Iris pigment epithelial cell (primary cell): Measurements from ENCODE around the gene MARK2.

Experiments used
- DNase-seq: peaks from one replicate; pipeline ENCODE4 v3.0.0-alpha.2; 2011; ENCODE audit warnings: low read depth

MARK2 gene

GRCh38 chr11:63882555-63883242, 43.8 kb downstream of the MARK2 start:
- DNase-seq: no peak

DNA sequence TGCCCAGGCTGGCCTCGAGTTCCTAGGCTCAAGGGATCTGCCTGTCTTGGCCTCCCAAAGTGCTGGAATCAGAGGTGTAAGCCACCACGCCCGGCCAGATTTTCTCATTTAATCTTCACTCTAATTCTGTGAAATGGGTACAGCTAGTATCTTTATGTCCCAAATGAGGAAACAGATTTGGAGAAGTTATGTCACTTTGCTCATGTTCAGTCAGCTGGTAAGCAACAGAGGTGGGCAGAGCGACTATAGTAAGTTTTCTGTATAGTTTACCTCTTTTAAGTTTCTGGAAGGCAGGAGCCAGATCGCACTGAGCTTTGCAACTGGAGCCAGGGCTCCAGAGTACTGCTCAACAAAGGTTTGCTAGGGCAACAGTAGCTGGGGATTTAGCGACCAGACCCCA, 44.9 kb downstream of the MARK2 start:
- DNase-seq: no peak

GRCh38 chr11:63884196-63884932, 45.5 kb downstream of the MARK2 start:
- DNase-seq: peak; percentile 41

DNA sequence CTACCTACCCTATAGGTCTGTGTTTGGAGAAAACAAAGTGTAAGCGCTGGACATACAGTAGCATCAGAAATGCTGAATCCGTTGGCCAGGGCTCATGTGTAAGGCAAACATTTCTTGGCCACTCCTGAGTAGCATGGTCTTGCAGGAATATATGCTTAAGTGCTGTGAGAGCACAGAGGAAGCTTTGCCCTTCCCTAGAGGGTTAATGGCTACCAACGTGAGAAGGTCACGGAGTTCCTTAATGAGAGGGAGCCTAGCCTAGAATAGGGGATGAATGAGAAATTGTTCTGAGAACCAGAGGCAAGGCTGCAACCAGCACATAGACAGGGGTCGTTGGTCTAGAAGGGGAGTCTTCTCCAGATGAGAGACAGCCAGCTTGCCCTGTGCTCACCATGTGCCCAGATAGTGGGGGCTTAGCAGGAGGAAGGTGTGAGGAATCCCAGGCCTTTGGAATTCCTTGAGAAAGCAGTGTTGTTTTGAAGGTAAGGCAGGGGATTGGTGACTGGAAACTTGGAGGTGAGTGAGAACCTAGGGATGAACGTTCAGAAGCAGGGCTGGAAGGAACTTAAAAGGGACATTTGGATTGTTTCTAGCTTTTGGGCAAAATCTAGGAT, 48.6 kb downstream of the MARK2 start:
- no peak for DNase-seq

DNA sequence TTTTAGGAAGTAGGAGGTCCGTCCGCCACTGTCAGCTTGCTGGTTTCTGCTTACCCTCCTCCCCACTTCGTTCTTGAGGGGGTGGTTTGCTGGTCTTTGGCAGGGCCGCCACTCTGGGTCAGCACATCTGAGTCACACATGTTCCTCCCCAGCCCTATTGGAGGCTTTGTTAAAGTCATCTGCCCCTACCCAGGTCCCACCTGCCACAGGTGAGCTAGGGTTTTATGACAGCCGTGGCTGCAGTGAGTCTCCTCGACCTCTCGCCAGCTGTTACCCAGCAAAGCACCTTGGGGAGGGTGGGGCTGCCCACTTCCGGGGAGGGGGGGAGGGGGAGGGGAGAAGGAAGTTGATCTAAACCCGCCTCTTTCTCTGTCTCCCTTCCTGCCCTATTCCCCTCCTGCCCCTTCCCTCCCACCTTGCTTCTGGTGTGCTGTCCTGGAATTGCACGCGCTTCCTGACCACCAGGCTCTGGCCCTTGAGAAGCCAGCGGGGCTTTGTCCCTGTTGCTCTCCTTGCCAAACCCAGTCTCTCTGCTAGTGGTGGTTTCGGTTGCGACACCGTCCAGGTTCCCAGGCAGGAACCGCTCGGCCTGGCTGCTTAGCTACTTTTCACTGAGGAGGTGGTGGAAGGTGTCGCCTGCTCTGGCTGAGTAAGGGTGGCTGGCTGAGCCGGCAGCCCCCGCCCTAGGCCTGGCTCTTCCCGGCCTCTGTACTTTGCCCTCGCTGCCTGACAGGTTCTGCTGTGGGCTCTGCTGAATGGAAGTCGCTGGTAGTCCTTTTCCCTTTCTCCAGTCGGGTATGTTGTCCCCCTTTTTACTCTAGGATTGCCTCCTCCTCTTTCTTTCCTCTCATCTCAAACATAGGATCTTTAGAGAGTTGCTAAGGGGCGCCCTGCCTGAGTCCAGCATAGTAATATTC, 49.5 kb downstream of the MARK2 start:
- peak; percentile 70 for DNase-seq

GRCh38 chr11:63889344-63889743, 50.4 kb downstream of the MARK2 start:
- DNase-seq: no peak

GRCh38 chr11:63890368-63890767, 51.5 kb downstream of the MARK2 start:
- DNase-seq: no peak

- peak; percentile 64 for DNase-seq
Measured at GRCh38 chr11:63892228-63892627, 53.3 kb downstream of the MARK2 start.

- DNase-seq: no peak
Measured at GRCh38 chr11:63893355-63893754, 54.4 kb downstream of the MARK2 start.

- DNase-seq: no peak
Measured at GRCh38 chr11:63896071-63896470, 57.2 kb downstream of the MARK2 start.

DNA sequence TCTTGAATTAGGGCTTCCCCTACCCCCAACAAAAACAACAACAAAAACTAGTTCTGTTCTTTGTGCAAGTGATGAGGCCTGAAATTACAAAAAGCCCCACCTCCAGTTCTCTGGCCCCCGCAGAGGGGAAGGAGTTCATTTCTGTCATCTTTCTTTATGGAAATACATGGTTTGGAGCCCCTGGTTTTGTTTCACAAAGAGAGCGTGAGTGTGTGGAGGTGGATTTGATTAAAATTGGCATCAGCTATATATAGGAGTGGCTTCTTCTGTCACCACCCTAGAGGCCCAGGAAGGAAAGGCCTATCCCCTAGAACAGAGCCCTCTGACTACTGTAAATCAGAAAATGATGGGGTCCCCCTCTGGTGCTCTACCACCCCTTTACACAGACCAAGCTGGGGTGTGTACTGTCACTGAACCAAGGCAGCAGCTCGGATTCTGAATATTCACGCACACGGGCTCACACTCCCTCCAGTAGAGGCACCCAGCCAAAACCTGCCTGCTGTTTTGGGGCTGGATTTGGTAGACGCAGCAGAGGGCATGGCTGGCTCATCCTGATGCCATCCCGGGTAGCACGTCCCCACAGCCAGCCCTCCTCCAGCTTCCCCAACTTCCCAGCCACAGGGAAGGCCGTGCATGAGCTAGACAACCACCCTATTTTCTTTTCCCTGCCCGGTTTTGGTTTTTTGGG, 58.7 kb downstream of the MARK2 start:
- DNase-seq: no peak

DNA sequence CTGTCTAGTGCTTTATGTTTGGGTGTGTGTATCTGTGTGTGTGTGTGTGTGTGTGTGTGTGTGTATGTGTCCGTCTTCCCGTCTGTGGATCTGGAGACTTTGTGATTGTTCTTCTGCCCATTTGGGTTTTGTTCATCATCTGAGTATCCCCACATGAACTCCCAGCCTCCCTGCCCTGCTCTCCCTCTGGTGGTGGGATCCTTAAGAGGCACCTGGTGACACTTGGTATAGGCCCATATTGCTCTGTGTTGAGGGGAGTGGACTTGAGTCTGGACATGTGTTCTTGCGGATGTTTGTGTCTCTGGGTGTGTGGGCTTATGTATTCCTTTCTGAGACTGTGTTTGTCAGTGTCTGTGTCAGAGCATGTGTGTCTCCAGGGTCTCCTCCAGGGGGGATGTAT, 62.8 kb downstream of the MARK2 start:
- DNase-seq: peak; percentile 34

- DNase-seq: no peak
Measured at GRCh38 chr11:63903884-63904283, 65.0 kb downstream of the MARK2 start.

DNA sequence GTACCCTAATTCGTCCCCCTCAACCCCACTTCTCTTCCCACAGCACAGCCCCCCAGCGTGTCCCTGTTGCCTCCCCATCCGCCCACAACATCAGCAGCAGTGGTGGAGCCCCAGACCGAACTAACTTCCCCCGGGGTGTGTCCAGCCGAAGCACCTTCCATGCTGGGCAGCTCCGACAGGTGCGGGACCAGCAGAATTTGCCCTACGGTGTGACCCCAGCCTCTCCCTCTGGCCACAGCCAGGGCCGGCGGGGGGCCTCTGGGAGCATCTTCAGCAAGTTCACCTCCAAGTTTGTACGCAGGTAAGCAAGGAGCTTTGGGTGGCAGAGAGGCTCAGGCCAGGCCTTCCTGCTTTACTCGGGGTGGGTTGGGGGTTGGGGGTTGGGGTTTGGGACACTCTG, 65.8 kb downstream of the MARK2 start:
- no peak for DNase-seq

- no peak for DNase-seq
Measured at GRCh38 chr11:63905179-63905578, 66.3 kb downstream of the MARK2 start.

DNA sequence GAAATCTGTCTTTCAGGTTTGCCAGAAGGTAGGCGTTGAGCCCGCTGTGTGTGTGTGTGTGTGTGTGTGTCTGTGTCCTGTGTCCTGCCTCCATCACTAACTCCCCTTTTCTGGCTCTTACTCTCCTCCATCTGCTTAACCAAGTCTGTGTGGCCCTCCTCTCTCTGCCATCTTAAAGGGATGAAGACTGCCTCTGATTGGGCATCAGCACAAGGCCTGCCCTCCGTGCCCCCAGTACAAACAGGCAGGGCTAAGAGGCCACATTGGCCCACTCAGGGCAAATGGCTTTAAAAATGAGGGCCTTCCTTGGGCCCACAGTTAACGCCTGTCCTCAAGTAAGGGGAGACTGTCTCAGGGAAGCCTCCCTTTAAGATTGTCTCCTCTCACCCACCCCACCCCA, 67.2 kb downstream of the MARK2 start:
- no peak for DNase-seq

GRCh38 chr11:63906585-63906984, 67.7 kb downstream of the MARK2 start:
- DNase-seq: peak; percentile 27

DNA sequence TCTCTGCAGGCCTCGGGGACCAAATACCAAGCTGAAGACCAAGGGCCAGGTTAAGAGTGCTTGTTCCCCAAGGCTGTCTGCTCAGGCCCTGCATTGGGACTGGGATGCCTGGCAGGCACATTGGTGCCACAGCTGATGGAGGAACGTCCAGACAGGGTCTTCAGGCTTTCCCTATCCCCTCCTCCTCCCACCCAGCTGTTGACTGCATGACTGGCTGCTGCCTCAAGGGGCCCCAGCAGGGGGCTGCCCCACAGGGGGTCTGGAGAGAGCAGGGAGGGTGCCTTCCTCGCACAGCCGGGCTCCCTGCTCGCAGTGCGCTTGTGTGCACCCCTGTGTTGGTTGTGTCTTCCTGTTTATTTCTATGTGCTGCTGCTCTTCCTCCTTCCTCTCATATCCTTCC, 68.2 kb downstream of the MARK2 start:
- DNase-seq: no peak

GRCh38 chr11:63907808-63908530, 69.1 kb downstream of the MARK2 start:
- DNase-seq: no peak

- no peak for DNase-seq
Measured at GRCh38 chr11:63908631-63909401, 69.9 kb downstream of the MARK2 start.
